GM19351 (cell line): ENCODE data around the gene PKP4.
A peak's percentile ranks its signal among the peaks of the same experiment; 100 is the strongest.
"Not testable (repeated sequence)": the region's sequence is repeated elsewhere in the genome, so short reads cannot be mapped to it uniquely, and the experiment has no call there.

Experiments
- ATAC-seq: cut with Tn5 transposase; IDR thresholded peaks from one replicate; pipeline ENCODE4 v1.9.1; 2021; ENCODE audit warnings: mild to moderate bottlenecking, moderate library complexity; ENCODE audit not compliant: unreplicated experiment

Gene PKP4

DNA sequence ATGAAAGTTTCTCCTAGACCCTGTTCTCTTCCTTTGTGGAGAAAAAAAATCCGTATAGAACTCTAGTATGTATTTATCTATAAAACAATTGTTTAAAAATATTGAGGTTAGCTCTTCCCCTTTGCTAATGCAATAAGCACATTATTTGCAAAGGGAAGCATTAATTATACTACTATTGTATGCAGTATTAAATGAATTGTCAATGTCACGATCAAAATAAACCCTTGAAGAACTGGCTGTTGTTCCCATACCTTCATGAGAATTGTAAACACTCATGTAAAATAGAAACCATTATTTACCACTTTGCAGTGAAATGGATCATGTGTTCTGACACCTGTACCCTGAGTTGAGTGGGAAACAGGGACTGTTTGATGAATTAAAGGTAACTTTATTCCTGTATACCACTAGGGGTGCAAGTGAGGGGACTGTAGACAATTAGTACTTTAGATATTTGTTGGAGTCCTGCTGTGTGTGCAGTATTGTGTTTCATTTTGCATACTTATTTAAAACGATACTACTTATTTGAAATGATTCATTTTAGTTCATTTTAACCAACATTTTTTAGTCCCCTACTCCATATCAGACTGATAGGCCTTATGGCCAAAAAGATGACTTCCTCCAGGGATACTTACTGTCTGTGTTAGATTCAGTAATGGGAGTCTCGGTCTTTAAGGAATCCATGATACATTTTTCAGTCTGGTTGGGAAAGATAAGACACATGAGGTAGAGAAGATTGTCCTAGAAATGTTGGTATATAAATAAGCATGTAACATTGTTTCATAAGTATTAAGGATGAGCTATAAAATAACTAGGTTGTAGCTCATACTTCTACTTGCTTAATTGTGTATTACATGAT lies 7.9 kb downstream of the PKP4 start:
- ATAC-seq, result peak; percentile 81

DNA sequence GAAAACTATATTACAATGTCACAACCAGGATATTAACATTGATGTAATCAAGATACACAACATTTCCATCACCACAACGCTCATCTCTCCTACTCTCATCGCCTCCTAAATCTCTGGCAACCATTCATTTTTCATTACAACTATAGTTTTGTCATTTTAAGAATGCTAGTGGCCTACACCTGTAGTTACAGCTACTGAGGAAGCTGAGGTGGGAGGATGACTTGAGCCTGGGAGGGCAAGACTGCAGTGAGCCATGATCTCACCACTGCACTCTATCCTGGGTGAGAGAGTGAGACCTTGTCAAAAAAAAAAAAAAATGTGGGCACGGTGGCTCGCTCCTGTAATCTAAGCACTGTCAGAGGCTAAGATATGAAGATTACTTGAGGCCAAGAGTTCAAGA lies 10.5 kb downstream of the PKP4 start:
- no peak for ATAC-seq

DNA sequence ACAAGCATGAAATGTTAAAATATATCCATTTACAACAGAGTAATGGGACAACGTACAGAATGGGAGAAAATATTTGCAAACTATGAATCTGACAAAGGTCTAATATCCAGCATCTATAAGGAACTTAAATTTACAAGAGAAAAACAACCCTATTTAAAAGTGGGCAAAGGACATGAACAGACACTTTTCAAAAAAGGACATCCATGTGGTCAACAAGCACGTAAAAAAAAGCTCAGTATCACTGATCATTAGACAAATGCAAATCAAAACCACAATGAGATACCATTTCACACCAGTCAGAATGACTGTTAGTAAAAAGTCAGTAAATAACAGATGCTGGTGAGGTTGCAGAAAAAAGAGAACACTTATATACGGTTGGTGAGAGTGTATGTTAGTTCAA lies 16.1 kb downstream of the PKP4 start:
- ATAC-seq, result not testable (repeated sequence)

DNA sequence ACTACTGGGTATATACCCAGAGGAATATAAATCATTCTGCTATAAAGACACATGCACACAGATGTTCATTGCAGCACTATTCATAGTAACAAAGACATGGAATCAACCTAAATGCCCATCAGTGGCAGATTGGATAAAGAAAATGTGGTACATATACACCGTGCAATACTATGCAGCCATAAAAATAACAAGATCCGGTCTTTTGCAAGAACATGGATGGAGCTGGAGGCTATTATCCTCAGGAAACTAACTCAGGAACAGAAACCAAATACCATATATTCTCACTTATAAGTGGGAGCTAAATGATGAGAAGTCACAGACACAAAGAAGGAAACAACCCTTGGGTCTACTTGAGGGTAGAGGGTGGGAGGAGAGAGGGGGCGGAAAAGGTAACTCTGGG lies 16.5 kb downstream of the PKP4 start:
- not testable (repeated sequence) for ATAC-seq

DNA sequence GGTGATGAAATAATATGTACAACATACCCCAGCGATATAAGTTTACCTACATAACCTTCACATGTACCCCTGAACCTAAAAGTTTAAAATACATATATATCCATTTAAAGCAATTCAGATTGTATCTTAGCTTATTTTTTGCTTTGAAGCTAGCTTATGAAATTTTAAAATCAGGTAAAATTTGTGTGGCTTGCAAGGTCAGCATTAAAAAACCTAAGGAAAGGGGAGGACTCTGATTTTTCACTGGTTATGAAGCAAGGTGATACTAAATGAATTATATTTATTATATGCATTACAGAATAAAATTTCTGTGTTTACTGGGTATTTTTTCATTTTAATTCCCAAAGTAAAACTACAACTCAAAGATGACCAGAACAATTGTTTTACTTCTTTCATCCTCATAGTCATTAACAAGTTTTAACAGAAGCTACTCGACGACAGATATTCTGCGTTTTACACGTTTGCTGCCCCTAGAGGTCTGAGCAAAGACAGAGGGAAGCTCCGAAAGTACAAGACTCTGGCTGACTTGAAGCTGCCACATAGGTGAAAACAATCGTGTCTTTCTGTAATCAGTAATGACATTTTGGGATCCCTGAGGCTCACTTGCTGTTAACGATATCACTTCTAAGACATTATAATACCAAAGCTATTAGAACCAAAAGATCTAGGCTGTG lies 17.1 kb downstream of the PKP4 start:
- no peak for ATAC-seq

DNA sequence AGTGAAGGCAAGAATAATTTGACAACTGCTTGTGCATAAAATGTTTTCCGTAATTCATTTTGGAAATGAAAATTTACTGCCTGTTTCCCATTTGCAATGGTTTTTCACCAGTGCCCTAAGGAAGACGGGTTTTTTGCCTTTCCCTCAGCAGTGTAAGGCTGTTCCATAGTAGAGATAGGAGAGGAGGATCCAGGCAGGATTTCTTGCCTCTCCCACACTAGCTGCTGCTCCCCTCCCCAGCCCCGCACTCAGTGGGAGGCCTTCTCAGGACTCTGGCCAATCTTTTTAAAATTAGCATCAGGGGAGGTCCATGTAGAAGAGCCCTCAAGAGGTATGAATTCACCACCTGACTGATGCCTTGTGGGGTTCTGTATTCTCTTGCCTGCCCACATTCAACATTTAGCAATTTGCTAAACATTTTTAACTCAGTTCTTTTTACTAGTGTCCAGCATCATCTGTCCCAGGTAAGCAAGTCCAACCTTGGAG lies 17.8 kb downstream of the PKP4 start:
- not testable (repeated sequence) for ATAC-seq

GRCh38 chr2:158477202-158477601 lies 20.4 kb downstream of the PKP4 start:
- ATAC-seq, result no peak

GRCh38 chr2:158478237-158478636 lies 21.5 kb downstream of the PKP4 start:
- ATAC-seq, result no peak

GRCh38 chr2:158478816-158479215 lies 22.1 kb downstream of the PKP4 start:
- ATAC-seq, result no peak

DNA sequence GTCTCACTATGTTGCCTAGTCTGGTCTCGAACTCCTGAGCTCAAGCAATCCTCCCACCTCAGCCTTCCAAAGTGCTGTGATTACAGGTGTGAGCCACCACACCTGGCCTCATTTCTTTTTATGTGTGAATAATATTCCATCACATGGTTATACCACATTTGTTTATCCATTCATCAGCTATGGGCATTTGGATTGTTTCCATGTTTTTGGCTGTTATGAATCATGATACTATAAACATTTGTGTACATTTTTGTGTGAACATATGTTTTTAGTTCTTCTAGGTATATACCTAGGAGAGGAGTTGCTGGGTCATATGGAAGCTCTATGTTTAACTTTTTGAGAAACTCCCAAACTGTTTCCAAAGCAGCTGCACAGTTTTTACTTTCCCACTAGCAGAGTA lies 24.4 kb downstream of the PKP4 start:
- no peak for ATAC-seq

DNA sequence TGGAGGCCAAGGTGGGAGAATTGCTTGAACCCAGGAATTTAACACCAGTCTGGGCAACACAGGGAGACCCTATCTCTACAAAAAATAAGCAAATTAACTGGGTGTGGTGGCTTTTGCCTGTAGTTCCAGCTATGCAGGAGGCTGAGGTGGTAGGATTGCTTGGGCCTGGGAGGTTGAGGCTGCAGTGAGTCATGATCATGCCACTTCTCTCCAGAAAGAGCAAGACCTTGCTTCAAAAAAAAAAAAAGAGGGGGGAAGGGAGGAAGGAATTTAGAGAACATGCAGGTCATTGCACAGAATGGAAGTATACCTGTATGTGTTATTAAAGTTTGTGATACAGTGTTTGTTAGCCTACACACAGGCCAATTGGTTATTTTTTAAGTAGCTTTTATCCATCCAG lies 25.8 kb downstream of the PKP4 start:
- ATAC-seq, result no peak

DNA sequence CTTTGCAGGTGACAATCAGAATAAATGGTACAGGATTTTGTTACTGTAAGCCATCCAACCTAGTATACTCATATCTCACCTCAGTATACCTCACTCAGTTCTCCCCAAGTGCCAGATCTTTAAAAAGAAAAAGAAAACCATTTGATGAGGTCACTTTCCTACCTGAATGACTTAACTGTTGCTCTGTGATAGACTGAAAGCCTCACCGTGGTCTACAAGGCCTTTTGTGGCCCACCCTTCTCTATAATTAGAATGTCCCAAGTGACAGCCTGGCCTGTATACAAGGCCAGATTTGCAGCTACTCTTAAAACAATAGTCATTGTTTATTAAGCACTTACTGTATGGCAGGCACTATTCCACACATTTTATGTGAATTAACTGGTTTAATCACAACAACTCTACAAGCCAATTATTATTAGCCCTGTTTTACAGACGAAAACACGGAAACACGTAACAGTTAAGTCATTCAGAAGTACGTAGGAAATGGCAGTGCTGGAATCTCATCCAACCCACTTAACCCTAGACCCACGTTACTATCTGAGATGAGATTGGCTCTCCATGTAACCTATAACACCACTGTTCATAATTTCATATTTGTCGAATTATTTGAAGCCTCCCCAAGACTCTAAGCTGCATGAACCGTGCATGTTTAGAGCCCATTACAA lies 28.3 kb downstream of the PKP4 start:
- ATAC-seq, result peak; percentile 84

DNA sequence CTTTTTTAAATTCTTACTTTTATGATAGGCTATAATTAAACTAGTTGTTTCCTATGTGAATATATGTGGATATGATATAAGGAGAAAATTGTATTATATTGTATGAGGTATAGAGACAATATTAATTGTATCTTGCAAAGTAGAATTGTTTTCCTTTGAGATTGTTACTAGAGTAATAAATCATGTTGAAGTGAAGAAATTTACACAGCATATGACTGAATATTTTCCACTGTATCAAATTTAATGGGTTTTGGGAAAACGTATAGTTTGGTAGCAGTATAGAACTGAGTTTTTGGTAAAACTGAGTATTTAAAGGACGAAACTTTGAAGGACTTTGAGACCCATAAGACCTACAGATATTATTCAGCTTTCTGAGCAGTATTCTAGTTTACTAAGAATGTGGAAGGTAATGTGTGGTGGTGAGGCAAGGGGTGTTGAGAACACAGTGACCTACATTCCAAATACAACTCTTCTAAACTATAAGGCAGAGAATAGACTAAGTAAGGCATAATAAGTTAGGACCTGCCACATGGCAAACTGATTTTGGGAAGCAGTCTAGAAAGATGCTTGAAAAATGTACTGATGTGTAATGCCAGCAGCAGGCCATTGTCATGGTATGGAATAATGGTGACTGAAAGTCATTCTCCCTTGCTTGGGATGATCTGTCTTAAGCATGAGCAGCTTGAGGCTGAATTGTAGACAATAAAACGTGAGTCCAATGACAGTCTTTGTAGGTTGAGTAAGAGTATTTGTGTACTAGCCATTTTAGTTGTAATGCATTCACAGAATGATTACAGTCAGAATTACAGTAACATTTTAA lies 29.6 kb downstream of the PKP4 start:
- no peak for ATAC-seq

GRCh38 chr2:158486970-158487325 lies 30.2 kb downstream of the PKP4 start:
- ATAC-seq, result peak; percentile 40

GRCh38 chr2:158487419-158487818 lies 30.7 kb downstream of the PKP4 start:
- no peak for ATAC-seq

DNA sequence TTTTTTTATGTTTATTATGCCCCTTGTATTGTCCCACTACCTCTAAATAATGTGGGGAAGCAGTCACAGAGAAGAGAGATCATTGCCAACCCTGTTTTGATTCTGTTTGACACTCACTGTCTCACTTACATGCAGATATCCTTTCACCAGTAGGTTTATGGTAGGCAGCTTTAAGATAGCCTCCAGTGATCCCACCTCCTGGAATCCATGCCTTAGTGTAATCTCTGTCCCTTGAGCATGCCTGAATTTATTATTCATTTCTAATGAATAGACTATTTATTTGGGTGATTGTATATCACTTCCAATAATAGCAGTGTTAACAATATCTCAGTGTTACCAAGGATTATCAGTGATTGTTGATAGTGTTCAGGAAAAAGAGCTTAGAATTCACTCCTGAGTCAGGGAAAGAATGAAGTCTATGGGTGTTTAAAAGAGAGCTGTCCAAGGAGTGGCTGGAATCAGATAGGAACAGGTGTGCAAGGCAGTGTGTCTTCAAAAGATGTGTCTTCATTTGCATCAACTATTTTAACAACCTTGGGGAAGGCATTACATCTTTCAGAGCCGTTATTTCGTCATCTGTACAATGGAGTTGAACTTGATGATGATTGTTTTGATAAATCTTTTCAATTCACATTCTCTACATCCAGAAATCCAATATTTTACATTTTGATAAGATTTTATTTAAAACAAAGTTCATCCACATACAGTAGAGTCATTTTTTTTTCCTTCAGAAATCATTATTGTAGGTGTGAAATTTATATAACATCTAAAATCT lies 31.9 kb downstream of the PKP4 start:
- ATAC-seq, result no peak

GRCh38 chr2:158489366-158490112 lies 32.8 kb downstream of the PKP4 start:
- no peak for ATAC-seq

GRCh38 chr2:158491072-158491471 lies 34.3 kb downstream of the PKP4 start:
- ATAC-seq, result no peak

- no peak for ATAC-seq
Measured at GRCh38 chr2:158493458-158493857, 36.7 kb downstream of the PKP4 start.
